HepG2 (cell line): ENCODE results near the gene EIF6. TPM values are rescaled to one million over a fixed set of nuclear protein-coding genes. Genes with fewer than 3 reads are reported as not detected.

Source experiments
- CREB1 ChIP-seq, 2 experiments: fragments of 450-650 bp in 1 of 2; IDR thresholded peaks; 2 replicates each; pipeline ENCODE4 v1.6.1; 2016 to 2017; ENCODE audit warnings: control low read depth in 1 of 2, mild to moderate bottlenecking in 1 of 2, missing compliant biosample characterization in 1 of 2, missing genetic modification characterization in 1 of 2
- HOXA9 ChIP-seq: sonication (generic); formaldehyde crosslinking; IDR thresholded peaks from 2 replicates; pipeline ENCODE4 v1.8.1; 2022; ENCODE audit warnings: missing genetic modification reagents, mild to moderate bottlenecking, moderate library complexity, borderline replicate concordance
- NFIC ChIP-seq: IDR thresholded peaks from 2 replicates; pipeline ENCODE4 v1.6.1; 2012; ENCODE audit warnings: mild to moderate bottlenecking, low read length, inconsistent platforms
- NFRKB ChIP-seq: fragments of 450-650 bp; IDR thresholded peaks from 2 replicates; pipeline ENCODE4 v1.6.1; 2017
- PRDM4 ChIP-seq: sonication (generic); formaldehyde crosslinking; IDR thresholded peaks from 2 replicates; pipeline ENCODE4 v1.9.0; 2021; ENCODE audit warnings: missing genetic modification reagents, borderline replicate concordance
- TRIM22 ChIP-seq: fragments of 450-650 bp; IDR thresholded peaks from 2 replicates; pipeline ENCODE4 v1.6.1; 2017
- ZNF318 ChIP-seq: sonication (generic); formaldehyde crosslinking; IDR thresholded peaks from 2 replicates; pipeline ENCODE4 v1.4.0; 2020; ENCODE audit warnings: mild to moderate bottlenecking, missing genetic modification reagents
- ZNF503 ChIP-seq: sonication (generic); formaldehyde crosslinking; IDR thresholded peaks from 2 replicates; pipeline ENCODE4 v1.4.0; 2020; ENCODE audit warnings: missing genetic modification reagents
- ZNF607 ChIP-seq: sonication (generic); formaldehyde crosslinking; IDR thresholded peaks from 2 replicates; pipeline ENCODE4 v1.5.1; 2020; ENCODE audit warnings: missing genetic modification reagents, mild to moderate bottlenecking, borderline replicate concordance
- ZNF615 ChIP-seq: sonication (generic); formaldehyde crosslinking; IDR thresholded peaks from 2 replicates; pipeline ENCODE4 v1.5.0; 2020; ENCODE audit warnings: mild to moderate bottlenecking, missing genetic modification reagents, borderline replicate concordance
- ZNF746 ChIP-seq: sonication (generic); formaldehyde crosslinking; IDR thresholded peaks from 2 replicates; pipeline ENCODE4 v1.8.0; 2022; ENCODE audit warnings: mild to moderate bottlenecking, missing genetic modification reagents
- ZSCAN29 ChIP-seq: sonication (generic); formaldehyde crosslinking; conservative IDR thresholded peaks from 2 replicates; pipeline ENCODE4 v1.4.0; 2020; ENCODE audit warnings: mild to moderate bottlenecking, missing genetic modification reagents
- polyA plus RNA-seq, 8 experiments: library from polyadenylated mRNA; depleted of rRNA in 3 of 8; stranded (reverse) in 7 of 8; unstranded in 1 of 8; fragments of >200 nt; fragmentation: Illumina TruSeq in 4 of 8; extraction: Trizol in 4 of 8; gene quantifications; 2 replicates each; pipeline versions ENCODE4 v1.2.1 to v1.2.3, GENCODE V29; 2011 to 2016; ENCODE audit warnings: low read depth in 4 of 8, missing spikeins in 1 of 8, mixed read lengths in 1 of 8; ENCODE audit not compliant: insufficient read depth in 1 of 8
- total RNA-seq, 5 experiments: library from RNA; depleted of rRNA; stranded (reverse); fragments of >200 nt; fragmentation: Illumina TruSeq; extraction: Trizol; gene quantifications; 2 replicates each; pipeline ENCODE4 v1.2.3, GENCODE V29; 2016; ENCODE audit warnings: low read depth in 1 of 5

The EIF6 gene
- total and polyA plus RNA-seq, 2 of the 13 experiments (the other 11 are each of a cell fraction or from before 2014, with no cell fraction given): 462 to 466 TPM

- TF ChIP-seq PRDM4 (CRISPR knock-in tag): 0 out of 2 replicates have a peak, but pooled peaks have one; percentile 17
- TF ChIP-seq ZNF607: peak; percentile 88; the same call in 1 of the 2 replicates
- TF ChIP-seq ZNF503: peak; percentile 97
- no peak for TF ChIP-seq HOXA9
- peak; percentile 94 for TF ChIP-seq ZSCAN29
- TF ChIP-seq ZNF746 (CRISPR knock-in tag): peak; percentile 74; the same call in 1 of the 2 replicates
- peak; percentile 66 for TF ChIP-seq CREB1 (IDR thresholded peaks at IDR 0.05)
- TF ChIP-seq CREB1 (CRISPR knock-in tag; IDR thresholded peaks at IDR 0.05): peak; percentile 92
- no peak for TF ChIP-seq TRIM22
- TF ChIP-seq ZNF318 (CRISPR knock-in tag): 0 out of 2 replicates have a peak, but pooled peaks have one; percentile 37
- peak; percentile 98 for TF ChIP-seq NFIC
- no peak for TF ChIP-seq NFRKB
- TF ChIP-seq ZNF615 (CRISPR knock-in tag): no peak
Observed at GRCh38 chr20:35327074-35327976, 42.8 kb upstream of the EIF6 start (continued).
